ENCODE measurements around the gene CATSPERZ. TPM values are rescaled to one million over a fixed set of nuclear protein-coding genes. Genes with fewer than 3 reads are reported as not detected.

CATSPERZ gene
- total and polyA plus RNA-seq, 2 donors (not counting 3 experiments of a cell fraction or from before 2014, with no cell fraction given), result 0.11 TPM; not detected in 1

- dilution Hi-C loops (cut with MboI; ENCODE audit: extremely low pct_ligation_motif_present, low sequenced_read_pairs) (no loop called here), intact Hi-C loops (cut with micrococcal nuclease) (no loop called here)
- no peaks in the 10 kb centered on the region for H3K79me2 ChIP-seq (ENCODE audit: control insufficient read depth, insufficient read depth, low read length)
- no peak for DNase-seq (ENCODE audit: low read depth, low spot score)
- no peak overlapping the region for H3K4me2 ChIP-seq (ENCODE audit: insufficient read depth, low read length)
- ChIA-PET CTCF (interaction anchor here (0.6 to 7.0 kb wide), 4 partner anchors 9 to 153 kb away, joined by 3 to 107 read pairs (median 6); no protein-coding TSS in a partner anchor), POLR2A (no interaction called here)
- FAIRE-seq, result no peak
- H4K20me1 ChIP-seq (replicated peaks; ENCODE audit: control insufficient read depth, extremely low read depth, insufficient read depth, low read length), result no peaks in the 10 kb centered on the region
- no peaks in the 10 kb centered on the region for H3K4me1 ChIP-seq (ENCODE audit: control insufficient read depth, extremely low read depth, insufficient read depth, low read length)
- H3K27ac ChIP-seq (ENCODE audit: insufficient read depth, low read depth, low read length), result no peak overlapping the region
- BruUV-seq (replicated peaks), result no TSS peak
- no peak for TF ChIP-seq POLR2AphosphoS5 (IDR thresholded peaks at IDR 0.05; ENCODE audit: insufficient read depth, low read depth, low read length)
- TF ChIP-seq FOS (IDR thresholded peaks at IDR 0.05; ENCODE audit: borderline replicate concordance, insufficient read depth, low read length), result no peak
- no peak for TF ChIP-seq EZH2 (IDR thresholded peaks at IDR 0.05; ENCODE audit: borderline replicate concordance, low read depth, low read length, severe bottlenecking)
- no peak for TF ChIP-seq MAX (IDR thresholded peaks at IDR 0.05; ENCODE audit: insufficient read depth, insufficient read length)
- no peak for TF ChIP-seq POLR2A (IDR thresholded peaks at IDR 0.05; ENCODE audit: low read depth, low read length)
- no peak for TF ChIP-seq JUN (IDR thresholded peaks at IDR 0.05; ENCODE audit: borderline replicate concordance, insufficient read depth, insufficient read length, low read depth)
- TF ChIP-seq CTCF (IDR thresholded peaks at IDR 0.05; ENCODE audit: extremely low read depth in 1 of 2, insufficient read depth in 1 of 2, low read depth in 1 of 2, low read length in 2 of 2), result peak in 1 of 2 donors; percentile 35
- H3K36me3 ChIP-seq (ENCODE audit: control insufficient read depth in 2 of 2, extremely low read depth in 1 of 2, insufficient read depth in 2 of 2, low read length in 2 of 2), result no peaks in the 10 kb centered on the region
- no peak overlapping the region for H3K9ac ChIP-seq (replicated peaks; ENCODE audit: extremely low read depth, insufficient read depth, low read length)
- H2AFZ ChIP-seq (ENCODE audit: low read depth, low read length), result no peak overlapping the region
- H3K4me3 ChIP-seq (replicated peaks in 1 of 3; ENCODE audit: insufficient read depth in 1 of 3, low read depth in 1 of 3, low read length in 3 of 3), result no peak overlapping the region
- H3K9me1 ChIP-seq (replicated peaks; ENCODE audit: control insufficient read depth, extremely low read depth, insufficient read depth, low read length), result no peaks in the 10 kb centered on the region
- no peaks in the 10 kb centered on the region for H3K27me3 ChIP-seq (ENCODE audit: control insufficient read depth in 2 of 2, insufficient read depth in 2 of 2, low read length in 2 of 2)
- H3K9me3 ChIP-seq (replicated peaks; ENCODE audit: control insufficient read depth, insufficient read depth, low read length), result no peaks in the 10 kb centered on the region
Observed at GRCh38 chr11:64343767-64344559, 43.8 kb downstream of the CATSPERZ start.

All from endothelial cell of umbilical vein (primary cell).